ENCODE data around the gene PCBP3.
"Not testable (repeated sequence)": the region's sequence is repeated elsewhere in the genome, so short reads cannot be mapped to it uniquely, and the experiment has no call there.

The PCBP3 gene

GRCh38 chr21:45845770-45846090, 202.2 kb downstream of the PCBP3 start:
- no peak for DNase-seq (ENCODE audit: low spot score)

DNA sequence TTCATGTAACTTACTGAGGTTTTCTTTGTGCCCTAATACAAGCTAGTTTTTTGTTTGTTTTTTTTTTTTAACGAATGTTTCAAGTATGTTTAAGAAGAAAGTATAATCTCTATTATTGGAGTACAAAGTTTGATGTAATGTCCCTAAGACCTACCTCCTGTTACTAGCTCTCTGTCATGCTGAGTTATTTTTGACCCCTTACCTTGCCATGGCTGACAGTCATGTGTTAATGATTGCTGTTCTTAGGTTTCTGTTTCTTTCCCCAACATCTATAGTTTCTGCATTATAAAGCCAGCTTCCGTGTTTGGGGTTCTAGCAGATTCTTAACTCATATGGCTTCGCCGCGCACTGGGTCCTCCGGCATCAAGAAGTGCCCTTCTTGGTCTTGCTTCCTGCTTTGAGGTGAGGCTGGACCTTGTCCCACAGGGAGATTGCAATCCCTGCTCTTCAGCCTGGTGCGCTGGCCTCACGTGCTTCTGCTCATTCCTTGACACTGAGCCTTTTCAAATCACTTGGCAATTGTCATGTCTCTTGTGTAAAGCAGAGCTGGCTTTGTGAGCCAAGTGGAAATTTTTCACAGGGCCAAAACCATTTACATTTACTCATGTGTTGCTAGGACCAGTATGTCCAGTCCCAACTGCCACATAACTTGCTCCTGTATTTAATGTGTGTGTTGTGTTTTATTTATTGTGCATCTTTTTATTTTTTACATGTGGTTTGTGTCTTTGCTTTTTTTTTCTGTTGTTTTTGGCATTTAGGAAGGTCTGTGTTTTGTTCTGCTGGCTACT, 203.0 kb downstream of the PCBP3 start:
- DNase-seq (ENCODE audit: low spot score), result no peak

DNA sequence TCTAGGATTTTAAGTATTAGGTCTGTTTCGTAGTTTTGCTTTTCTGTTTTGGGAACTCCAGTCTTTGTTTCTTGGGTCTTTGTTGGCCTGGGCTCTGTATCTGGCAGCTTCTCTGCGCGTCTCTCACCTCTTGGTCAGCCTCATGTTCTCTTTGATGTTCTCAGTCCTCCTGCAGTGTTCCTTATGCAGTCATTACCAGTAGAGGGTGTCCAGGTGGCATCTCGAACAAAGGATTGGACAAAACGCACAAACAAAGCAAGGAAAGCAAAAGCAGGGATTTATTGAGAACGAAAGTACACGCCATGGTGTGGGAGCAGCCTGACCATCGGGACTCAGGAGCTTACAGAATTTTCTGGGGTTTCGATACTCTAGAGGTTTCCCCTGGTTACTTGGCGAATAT, 204.3 kb downstream of the PCBP3 start:
- no peak for DNase-seq (ENCODE audit: low spot score)

GRCh38 chr21:45848331-45848730, 204.8 kb downstream of the PCBP3 start:
- no peak for DNase-seq (ENCODE audit: low spot score)

DNA sequence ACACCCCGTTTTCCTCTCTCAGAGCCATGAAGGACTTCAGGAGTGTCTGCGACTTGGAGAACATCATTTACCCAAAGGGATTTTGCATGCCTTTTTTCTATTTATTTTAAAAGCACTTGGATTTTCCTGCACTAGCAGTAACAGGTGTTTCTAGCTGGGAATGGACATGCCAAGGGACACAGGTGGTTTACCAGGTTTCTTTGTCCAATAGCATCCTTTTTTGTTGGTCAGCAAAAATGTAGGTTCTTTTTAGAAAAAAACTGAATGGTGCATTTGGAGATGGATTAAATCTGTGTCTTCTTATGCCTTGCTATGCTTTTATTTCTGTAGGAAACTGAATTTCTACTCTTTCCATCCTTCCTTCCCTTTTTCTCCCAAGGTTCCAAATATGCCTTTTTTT, 205.3 kb downstream of the PCBP3 start:
- DNase-seq (ENCODE audit: low spot score), result no peak

DNA sequence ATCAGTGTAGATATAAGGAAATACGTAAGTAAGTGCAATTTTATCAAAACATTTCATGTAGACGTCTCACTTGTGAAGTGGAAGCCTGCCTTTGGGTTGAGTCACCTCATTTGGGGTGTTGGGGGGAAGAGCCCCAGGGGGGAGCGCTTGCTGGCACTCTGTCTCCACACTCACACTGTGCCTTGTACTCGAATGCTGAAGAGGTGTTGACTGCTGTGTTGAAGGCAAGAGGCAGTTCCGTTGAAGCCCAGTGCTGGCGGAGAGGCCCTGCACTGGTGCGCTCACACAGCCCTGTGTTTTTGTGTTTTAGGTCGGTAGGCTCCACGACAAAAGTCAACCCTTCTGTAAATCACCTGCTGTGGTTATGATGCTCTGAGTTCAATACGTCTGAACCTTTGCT, 206.1 kb downstream of the PCBP3 start:
- no peak for DNase-seq (ENCODE audit: low spot score)

GRCh38 chr21:45850181-45850580, 206.7 kb downstream of the PCBP3 start:
- no peak for DNase-seq (ENCODE audit: low spot score)

DNA sequence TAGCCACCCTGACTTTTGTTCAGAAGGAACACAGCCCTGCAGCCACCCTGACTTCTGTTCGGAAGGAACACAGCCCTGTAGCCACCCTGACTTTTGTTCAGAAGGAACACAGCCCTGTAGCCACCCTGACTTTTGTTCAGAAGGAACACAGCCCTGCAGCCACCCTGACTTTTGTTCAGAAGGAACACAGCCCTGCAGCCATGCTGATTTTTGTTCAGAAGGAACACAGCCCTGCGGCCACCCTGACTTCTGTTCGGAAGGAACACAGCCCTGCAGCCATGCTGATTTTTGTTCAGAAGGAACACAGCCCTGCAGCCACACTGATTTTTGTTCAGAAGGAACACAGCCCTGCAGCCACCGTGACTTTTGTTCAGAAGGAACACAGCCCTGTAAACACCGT, 208.9 kb downstream of the PCBP3 start:
- DNase-seq (ENCODE audit: low spot score), result not testable (repeated sequence)

DNA sequence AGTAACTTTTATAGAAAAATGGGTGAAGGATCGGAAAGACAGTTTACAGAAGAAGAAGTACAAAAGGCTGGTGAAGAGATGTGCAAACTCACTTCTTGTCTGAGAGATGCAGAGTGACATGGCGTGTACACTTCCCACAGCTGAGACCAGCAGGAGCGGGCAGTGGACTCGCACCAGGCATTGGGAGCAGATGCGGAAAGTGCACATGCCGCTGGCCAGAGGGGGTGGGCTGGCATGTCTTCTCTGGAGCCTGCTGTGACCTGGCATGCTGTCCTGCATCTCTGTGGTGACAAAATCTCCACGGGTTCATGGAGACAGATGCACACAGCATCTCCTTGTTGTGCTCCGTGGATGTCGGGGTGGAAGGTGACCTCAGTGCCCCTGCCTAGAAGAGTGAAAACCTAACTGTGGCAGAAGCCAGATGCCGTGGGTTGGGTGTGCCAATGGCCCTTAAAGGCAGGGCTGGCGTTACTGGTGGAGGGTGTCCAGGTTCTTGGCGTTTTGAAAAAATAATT, 209.4 kb downstream of the PCBP3 start:
- no peak for DNase-seq (ENCODE audit: low spot score)

DNA sequence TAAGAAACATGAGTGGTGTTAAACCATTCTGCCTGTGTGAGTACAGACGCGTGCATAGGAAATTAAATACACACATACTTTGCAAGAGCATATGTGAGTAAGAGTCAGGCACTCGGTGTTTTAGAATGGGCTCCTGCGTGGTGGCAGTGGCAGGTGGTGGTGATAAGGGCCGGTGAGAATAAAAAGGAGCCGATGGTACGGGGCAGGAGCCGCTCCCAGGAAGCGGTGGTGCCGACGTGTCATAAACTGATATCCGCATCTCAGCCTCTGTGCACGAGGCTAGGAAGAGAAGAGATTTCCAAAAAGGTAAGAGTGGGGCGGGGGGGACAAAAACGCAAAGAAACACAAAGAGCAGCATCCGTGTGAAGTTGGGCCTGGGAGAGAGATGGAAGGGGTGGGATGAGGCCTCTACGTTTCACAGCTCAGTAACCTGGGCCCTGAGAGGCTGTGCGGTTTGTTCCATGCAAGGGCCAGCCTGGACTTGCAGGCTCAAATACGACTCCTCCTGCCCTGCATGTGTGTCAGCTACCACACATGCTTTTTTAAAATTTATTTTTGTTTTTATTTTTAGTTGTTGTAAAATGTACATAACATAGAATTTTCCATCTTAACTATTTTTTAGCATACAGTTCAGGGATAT, 210.3 kb downstream of the PCBP3 start:
- DNase-seq (ENCODE audit: low spot score), result no peak

DNA sequence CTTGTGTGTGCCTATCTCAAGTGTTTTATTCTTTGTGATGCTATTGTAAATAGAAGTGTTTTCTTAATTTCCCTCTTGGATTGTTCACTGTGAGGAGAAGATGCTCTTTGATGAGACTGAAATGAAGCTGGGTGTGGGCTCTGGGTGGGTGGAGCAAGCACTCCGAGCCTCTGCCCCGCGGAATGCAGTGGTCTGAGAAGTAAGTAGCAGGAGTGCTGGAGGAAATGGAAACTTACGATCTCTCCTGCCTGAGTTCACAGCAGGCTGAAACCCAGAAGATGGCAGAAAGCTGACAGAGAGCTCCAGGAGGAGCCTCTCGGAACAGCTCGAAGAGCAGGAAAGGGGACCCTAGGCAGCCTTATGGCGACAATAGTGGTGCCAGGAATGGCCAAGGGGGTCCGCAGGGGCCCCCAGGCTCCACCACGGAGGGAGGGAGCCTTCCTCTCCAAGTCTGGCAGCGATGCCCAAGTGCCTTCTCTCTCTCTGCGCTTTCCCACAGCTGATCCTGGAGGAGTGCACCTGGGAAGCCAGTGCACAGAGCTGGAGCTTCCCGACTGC, 211.2 kb downstream of the PCBP3 start:
- no peak for DNase-seq (ENCODE audit: low spot score)

DNA sequence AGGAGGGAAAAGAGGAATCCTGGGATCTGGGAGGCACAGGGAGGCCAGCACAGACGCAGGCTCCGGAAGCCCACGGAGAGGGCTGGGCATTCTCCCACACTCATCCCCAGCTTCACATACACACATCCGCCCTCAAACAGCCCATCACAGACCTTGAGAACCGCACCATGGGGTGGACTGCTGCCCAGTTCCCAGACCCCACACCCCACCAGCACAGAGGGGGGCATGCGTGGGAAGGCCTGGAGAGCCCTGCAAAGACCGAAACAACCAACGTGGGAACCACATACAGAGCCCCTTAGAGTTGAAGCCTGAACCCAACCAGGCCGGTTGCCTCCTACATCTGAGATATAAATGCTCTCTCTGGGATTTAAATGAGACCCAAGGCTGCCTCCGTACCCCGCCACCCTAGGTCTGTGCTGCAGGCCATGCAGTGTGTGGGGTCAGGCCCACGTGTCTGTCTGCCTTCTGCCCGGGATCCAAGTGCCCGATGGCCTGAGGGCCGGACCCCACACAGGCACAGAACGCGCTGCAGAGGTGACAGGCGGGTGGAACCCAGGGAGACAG, 211.8 kb downstream of the PCBP3 start:
- no peak for DNase-seq (ENCODE audit: low spot score)

DNA sequence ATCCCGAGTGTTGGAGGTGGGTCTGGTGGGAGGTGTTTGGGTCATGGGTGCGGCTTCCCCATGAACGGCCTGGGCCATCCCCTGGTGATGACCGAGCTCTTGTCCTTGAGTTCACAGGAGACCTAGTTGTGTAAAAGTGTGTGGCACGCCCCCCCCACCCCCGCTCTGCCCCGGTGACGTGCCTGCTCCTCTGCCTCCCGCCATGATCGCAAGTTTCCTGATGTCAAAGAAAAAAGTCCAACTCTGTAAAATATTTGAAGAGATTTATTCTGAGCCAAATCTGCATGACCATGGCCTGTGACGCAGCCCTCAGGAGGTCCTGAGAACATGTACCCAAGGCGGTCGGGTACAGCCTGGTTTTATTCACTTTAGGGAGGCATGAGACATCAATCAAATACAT, 212.9 kb downstream of the PCBP3 start:
- no peak for DNase-seq (ENCODE audit: low spot score)

GRCh38 chr21:45856906-45857305, 213.4 kb downstream of the PCBP3 start:
- no peak for DNase-seq (ENCODE audit: low spot score)

DNA sequence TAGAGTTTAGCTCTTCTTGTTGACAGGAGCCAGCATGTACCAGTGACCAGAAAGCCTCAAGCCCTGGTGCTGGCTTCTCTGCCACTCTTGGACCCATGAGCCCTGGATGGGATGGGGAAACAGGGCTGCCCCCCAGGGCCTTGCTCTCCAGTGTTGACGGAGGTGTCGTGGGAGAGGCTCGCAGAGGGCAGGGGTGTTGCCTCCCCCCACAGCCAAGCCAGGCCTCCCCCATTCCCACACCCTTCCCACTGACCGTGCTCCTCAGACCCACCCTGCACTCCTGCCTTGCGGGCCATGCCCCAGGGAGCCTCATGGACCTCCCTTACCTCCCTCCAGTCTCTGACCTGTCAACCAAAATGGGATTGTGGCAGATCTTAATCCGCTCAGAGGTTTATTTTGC, 214.2 kb downstream of the PCBP3 start:
- no peak for DNase-seq (ENCODE audit: low spot score)

GRCh38 chr21:45858180-45858579, 214.7 kb downstream of the PCBP3 start:
- DNase-seq (ENCODE audit: low spot score), result no peak

DNA sequence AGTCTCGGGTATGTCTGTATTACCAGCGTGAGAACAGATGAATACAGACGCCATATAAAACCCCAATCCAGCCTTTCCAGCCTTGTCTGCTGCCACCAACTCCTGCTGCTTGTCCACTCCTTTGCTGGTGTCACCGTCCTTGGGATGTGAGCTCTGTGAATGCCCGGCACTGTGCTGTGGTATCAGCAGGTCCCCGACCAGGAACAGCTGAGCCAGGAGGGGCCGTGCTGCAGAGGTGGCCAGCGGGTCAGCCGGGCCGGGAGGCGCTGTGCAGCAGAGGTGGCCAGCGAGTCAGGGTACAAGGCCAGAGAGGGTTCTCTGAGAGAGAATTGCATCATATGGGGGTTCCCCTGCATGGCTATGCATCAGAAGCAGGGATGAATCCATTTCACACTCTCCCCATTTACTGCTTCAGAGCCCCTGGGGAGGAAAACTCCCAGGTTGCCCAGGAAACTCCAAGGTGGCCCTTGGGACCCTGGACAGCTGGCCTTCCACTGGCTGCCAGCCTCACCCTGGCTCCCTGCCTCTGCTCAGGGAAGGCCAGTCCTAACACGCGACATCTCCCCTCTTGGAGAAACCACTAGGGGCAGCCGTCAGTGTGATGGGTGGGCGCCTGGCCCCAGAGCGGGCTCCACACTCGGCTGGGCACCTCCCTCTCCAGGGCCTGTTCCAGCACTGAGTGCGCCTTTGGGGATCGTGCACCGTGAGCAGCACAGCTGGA, 215.7 kb downstream of the PCBP3 start:
- no peak for DNase-seq (ENCODE audit: low spot score)

GRCh38 chr21:45859762-45860357, 216.3 kb downstream of the PCBP3 start:
- DNase-seq (ENCODE audit: low spot score), result no peak

- DNase-seq (ENCODE audit: low spot score), result no peak
Measured at GRCh38 chr21:45860493-45861155, 217.1 kb downstream of the PCBP3 start.

DNA sequence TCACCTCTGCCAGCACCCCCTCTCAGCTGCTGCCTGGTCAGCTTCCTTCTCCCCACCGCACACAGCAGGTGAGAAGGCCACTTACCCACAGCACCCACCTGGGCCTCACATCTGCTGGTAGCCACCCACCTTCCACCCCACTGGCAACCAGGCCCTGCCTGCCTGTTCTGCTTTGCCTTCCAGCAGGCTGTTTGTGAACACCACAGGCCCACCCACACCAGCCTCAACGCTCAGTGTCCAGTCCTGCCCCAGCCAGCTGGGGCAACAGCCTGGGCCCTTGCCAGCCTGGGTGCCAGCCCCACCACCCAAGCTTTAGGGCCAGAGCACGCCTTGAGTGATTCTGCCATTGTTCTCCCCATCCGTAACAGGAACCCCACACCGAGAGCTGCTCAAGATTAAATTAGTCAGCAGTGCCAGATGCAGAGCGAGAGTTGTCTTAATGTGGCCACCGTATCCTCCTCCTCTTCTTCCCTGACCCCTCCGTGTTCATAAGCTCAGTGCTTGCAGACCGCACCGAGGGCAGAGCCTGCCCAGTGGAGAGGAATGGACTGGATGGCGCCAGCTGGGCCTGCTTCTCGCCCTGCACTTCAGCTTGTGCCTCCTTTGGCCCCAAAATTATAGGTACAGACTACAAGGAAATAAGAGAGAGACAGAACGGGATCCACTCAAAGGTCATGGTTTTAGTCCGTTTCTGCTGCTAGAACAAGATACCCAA, 217.8 kb downstream of the PCBP3 start:
- DNase-seq (ENCODE audit: low spot score), result no peak
